Peyer's patch (tissue), 4 donors: ENCODE measurements around the gene ZNF646.
A peak's percentile ranks its signal among the peaks of the same experiment; 100 is the strongest.

Experiments
- POLR2A ChIP-seq, 2 donors: fragments of 450-650 bp; IDR thresholded peaks; one replicate each; pipeline ENCODE4 v1.5.1; 2017; ENCODE audit warnings: antibody characterized with exemption in 2 of 2, mild to moderate bottlenecking in 2 of 2, moderate library complexity in 2 of 2
- TF ChIP-seq, protein P1 (sequence below), 6 experiments: fragments of 450-650 bp in 4 of 6; fragments of 200-600 bp in 2 of 6; sonication (generic) in 1 of 6; IDR thresholded peaks; one replicate each; pipeline ENCODE4 v1.5.1; 2017 to 2019; ENCODE audit warnings: antibody characterized with exemption in 6 of 6, mild to moderate bottlenecking in 3 of 6, moderate library complexity in 1 of 6

- TF ChIP-seq, protein P1, sequence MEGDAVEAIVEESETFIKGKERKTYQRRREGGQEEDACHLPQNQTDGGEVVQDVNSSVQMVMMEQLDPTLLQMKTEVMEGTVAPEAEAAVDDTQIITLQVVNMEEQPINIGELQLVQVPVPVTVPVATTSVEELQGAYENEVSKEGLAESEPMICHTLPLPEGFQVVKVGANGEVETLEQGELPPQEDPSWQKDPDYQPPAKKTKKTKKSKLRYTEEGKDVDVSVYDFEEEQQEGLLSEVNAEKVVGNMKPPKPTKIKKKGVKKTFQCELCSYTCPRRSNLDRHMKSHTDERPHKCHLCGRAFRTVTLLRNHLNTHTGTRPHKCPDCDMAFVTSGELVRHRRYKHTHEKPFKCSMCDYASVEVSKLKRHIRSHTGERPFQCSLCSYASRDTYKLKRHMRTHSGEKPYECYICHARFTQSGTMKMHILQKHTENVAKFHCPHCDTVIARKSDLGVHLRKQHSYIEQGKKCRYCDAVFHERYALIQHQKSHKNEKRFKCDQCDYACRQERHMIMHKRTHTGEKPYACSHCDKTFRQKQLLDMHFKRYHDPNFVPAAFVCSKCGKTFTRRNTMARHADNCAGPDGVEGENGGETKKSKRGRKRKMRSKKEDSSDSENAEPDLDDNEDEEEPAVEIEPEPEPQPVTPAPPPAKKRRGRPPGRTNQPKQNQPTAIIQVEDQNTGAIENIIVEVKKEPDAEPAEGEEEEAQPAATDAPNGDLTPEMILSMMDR (IDR thresholded peaks at IDR 0.05), result peak in 1 of 6 experiments; percentile 5
- peak in 1 of 2 donors; percentile 58 for TF ChIP-seq POLR2A (IDR thresholded peaks at IDR 0.05)
These were observed 56.7 kb downstream of the ZNF646 start for GRCh38 chr16:31130899-31131298.
